HG02970 (cell line): ENCODE data around the gene GULP1.
"Not testable (repeated sequence)": the region's sequence is repeated elsewhere in the genome, so short reads cannot be mapped to it uniquely, and the experiment has no call there.

Source experiments
- ATAC-seq: cut with Tn5 transposase; IDR thresholded peaks from one replicate; pipeline ENCODE4 v1.9.1; 2021; ENCODE audit warnings: mild to moderate bottlenecking, moderate library complexity, moderate number of reproducible peaks; ENCODE audit not compliant: unreplicated experiment, low FRiP score

GULP1 gene

DNA sequence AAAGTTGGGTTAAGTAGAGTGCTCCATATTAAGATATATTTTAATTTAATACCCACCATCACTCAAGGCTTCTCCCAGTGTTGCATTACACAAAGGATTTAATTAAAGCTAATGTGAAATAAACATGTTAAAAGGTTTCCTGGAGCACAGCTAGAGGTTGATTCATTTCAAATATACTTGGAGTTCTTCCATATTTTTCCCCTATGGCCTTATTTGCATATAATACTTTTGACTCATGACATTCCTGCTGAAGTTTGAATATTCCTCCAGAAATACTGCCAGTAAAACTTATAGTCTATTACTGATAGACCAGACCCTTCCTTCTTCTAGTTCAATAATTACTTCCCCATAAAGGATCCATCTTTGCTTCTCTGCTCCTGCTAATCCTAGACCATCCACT is 227.5 kb downstream of the GULP1 start:
- ATAC-seq, result no peak

DNA sequence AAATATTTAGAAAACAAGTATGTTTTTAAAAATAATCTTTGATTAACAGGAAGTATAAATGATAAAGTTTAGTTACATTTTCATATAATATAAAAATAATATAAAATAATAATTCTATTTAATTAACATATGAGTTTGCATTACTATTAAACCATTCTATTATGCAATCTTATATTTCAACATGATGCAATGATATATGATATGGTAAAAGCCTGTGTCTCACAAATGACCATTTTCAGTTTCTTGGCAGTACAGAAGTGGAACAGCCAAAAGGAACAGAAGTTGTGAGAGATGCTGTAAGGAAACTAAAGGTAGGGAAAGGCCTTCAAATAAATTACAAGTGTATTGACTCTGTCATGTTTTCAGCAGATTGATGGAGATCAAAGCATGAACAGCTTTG is 230.8 kb downstream of the GULP1 start:
- no peak for ATAC-seq

DNA sequence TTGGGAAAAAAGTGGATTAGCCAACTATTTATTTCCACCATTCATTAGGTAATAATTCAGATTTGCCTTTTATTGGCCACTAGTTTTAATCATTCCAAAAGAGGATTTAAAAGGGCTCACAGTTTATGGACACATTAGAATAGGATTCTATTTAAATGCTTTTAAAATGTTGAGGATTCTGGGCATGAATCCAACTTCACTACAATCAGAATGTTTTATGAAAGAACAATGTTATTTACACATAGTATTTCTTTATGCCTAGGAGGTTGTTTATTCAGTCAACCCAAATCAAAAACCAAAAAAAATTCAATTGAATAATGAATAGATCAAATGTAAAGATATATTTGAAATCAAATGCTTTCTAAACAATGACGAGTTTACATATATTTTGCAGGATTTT is 232.2 kb downstream of the GULP1 start:
- ATAC-seq, result no peak

DNA sequence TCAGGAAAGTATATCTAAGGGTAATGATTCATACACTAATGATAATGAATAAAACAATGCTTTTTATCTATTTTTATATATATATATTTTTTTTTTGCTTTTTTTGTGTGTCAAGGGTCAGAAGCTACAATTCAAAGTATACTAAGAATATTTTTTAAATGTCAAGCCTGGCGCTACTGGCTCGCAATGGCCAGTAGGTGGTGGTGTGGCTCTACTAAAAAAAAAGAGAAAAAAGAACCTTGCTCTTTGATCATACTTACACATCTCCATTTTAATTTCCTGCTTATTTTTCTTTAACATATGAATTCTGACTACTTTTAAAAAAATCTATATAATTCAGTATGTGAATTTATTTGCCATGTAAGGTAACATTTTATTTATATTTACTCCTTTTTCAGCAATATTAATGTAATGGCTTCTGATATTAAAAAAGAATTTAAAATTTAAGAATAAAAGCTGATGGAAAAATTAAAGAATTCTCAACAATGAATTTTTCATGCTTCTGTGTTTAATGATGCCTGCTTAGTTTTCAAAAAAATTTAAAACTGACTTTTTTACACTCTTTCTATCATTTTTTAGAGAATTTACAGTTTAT is 232.9 kb downstream of the GULP1 start:
- ATAC-seq, result no peak

DNA sequence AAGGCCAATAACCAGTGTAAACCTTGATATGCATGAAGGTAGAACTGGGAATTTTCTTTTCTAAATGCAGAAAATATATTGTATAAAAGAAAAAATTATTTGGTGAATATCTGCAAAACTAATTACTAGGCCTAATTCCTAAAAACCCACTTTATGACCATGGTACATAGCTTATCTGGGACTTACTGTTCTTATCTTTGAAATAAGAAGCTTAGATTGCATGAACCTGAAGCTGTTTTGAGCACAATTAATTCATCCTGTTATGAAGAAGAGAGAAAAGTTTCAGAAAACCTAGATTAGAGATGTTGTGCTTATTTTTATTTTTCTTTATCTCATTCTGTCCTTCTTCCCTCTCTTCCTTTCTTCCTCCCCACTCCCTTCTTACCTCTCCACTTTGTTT is 235.0 kb downstream of the GULP1 start:
- no peak for ATAC-seq

DNA sequence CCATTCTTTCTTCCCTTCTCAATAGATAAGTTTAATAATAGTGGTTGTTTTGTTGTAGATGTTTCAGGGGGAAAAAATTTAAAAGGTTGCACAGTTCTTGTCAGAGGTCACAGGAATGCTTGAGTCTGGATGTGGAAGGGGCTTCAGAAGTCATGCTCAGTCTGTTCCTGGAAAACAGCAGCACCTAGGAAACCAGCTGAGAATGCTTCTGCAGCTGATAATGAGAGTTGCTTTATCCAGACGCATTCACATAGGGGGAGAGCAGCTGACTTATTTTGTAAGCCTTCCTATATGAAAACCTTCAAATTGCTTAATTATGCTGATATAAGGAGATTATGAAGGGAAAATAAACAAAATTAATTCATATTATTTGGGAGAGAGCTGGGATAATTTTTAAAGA is 235.5 kb downstream of the GULP1 start:
- no peak for ATAC-seq

DNA sequence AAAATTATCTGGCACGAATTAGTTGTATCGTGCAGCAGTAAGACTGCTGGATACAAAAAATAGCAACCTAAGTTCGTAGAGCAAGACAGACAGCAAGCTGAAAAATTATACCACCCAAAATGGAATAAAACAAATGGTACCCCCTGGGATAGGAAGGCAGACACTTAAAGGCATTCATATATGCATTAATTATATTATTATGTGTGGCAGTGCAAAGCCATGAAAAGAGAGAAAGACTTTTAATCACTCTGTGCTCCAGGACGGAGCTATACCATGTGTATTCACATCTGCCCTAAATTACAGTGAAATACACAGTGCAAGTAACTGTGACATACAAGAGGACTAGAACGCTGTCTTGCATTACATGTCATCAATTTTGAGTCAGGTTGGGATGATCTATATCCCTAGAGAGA is 235.9 kb downstream of the GULP1 start:
- no peak for ATAC-seq

DNA sequence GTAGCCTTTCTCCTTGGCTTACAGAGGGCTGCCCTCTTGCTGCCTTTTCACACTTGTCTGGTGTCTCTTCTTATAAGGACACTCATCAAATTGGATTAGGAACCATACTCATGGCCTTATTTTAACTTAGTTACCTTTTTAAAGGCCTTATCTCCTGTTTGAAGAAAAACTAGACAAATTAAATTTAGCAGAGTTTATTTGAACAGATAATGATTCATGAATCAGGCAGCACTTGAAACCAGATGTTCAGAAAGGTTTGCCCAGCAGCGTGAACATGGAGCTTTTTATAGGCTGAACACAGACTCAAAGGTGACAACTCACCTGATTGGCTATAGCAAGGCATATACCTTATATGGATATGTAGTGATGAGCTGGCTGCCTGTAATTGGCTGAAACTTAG is 238.0 kb downstream of the GULP1 start:
- no peak for ATAC-seq

DNA sequence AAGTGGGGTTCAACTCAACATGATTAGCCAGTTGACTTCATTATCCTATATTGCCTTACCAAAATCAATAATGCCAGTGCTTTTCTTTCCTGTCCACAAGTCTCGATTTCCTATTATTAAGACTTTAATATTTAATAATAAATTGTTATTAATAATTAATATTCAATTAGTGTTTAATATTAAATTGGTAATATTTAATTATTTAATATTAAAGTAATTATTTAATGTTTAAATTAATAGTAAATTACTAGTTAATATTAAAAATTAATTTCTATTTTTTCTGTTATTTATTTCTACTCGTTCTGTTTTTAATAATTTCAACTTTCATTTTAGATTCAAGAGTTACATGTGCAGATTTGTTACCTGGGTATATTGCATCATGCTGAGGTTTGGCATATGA is 243.2 kb downstream of the GULP1 start:
- ATAC-seq, result no peak

DNA sequence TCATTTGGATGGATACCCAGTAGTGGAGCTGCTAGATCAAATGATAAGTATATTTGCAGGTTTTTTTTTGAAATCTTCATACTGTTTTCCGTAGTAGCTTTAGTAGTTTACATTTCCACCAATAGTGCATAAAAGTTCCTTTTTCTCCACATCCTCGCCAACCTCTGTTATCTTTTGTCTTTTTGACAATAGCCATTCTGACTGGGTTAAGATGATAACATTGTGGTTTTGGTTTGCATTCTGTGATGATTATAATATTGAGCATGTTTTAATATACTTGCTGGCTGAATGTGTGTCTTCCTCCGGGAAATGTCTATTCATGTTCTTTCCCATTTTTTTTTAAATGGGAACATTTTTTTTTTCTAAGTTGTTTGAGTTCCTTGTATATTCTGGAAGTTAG is 260.0 kb downstream of the GULP1 start:
- no peak for ATAC-seq

DNA sequence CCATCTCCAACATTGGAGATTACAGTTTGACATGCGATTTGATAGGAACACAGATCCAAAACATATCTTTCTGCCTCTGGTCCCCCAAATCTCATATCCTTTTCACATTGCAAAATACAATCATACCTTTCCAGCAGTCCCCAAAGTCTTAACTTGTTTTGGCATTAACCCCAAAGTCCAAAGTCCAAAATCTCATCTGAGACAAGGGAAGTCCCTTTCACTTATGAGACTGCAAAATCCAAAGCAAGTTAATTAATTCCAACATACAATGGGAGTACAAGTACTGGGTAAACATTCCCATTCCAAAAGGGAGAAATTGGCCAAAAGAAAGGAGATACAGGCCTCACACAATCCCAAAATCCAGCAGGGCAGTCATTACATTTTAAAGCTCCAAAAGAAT is 265.4 kb downstream of the GULP1 start:
- no peak for ATAC-seq

DNA sequence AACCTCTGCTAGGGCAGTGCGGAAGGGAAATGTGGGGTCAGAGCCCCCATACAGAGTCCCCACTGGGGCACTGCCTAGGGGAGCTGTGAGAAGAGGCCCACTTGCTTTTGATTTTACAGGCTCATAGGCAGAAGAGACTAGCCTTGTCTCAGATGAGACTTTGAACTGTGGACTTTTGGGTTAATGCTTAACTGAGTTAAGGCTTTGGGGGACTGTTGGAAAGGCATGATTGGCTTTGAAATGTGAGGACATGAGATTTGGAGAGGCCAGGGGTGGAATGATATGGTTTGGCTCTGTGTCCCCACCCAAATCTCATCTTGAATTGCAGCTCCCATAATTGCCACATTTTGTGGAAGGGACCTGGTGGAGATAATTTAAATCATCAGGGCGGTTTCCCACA is 267.8 kb downstream of the GULP1 start:
- not testable (repeated sequence) for ATAC-seq

DNA sequence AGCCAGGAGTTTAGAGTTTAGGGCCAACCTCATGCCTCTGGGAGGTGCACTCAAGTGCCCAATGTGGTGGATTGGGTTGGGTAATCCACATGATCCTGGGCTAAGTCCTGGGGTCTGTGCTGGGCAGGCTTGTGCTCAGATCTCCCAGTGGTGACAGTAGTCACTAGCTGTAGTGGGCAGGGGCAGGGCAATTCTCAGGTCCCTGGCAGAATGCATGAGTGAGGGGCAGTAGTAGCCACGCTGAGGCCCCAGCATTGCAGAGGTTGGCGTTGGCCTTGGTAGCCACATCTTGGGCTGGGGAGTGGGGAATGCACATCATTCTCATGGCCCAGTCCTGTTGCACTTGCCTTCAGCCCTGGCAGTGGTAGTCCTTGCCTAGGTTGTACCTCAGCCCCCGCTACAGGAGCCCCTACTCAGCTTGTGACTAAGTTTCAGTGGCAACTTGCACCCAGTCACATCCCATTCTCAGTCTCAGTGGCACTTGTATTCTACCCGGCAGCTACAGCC is 269.9 kb downstream of the GULP1 start:
- ATAC-seq, result no peak

DNA sequence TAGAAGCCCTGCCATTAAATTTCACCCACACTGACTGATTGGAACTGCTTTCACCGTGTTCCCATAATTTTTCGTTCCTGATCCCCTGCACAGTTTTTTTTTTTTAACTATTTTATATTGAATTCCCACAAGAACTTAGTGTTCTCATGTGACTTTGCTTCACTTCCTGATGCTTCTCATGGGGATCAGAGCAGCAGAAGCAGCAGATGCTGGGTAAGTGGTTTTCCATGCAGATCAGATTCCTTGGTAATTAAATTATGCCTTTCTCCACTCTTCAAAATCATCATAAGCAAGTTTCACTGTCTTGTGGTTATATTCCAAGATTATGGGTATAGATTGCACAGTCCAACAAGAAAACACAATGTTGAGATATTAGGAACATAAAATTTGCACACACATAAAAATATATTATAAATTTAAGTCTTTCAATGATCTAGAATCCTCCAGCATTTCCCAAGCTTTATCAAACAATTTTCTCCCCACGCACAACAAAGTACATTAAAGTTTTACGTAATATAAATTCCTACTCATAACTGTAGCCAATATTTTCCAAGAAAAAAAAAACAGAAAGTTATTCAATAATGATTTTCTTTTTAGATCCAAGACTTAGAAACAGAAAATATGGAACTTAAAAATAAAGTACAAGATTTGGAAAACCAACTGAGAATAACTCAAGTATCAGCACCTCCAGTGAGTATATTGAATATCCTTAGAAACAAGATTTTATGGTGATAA is 277.9 kb downstream of the GULP1 start:
- no peak for ATAC-seq

DNA sequence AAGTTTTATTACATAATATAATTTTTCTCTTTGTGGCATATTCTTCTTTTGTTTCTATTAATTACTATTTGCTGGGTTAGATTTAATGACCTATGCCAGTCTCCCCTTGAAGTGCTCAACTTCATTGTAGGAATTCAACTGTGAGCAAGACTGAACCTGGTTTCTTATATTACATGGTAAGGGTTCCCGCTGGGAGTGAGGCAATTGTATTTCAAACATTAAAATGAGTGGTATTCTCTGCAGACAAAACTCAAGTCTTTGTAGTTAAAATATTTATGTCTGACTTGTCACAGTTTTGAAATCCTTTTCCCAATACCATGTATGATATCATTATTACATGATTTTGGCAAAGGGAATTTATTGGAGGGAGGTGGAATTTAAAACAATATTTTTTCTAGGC is 278.7 kb downstream of the GULP1 start:
- ATAC-seq, result no peak

DNA sequence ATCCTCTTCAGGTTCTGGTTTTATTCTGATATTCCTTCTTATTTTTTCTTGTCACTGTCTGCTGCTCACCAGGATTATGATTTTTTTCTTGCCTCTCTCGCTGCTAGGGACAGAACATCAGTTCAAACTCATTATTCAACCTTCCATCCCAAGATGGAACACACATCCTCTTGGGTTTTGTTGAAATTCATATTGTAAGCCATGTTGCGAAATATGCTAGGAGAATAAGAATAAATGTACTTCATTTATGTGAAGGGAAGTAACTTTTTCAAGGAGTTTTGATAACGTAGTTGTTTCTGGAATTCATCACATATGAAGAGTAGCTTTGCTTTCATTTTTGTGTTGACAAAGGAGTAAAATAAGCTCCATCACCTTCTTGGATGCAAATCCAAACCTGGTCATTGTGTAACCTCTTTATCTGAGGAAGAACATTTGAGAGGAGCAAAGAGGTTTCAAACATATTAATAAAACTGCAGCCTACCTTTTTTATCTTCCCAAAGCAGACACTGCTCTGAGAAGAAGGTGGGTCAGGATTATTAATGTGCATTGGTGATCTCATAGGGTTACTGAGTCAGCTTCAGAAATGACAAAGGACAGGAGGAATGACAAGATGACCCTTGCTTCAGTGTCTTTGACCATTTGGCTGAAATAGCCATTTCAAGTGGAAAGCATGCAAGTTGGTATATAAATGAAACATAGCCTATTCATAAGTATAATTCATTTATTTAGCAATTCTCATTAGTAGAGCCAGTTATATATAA is 280.0 kb downstream of the GULP1 start:
- ATAC-seq, result no peak

DNA sequence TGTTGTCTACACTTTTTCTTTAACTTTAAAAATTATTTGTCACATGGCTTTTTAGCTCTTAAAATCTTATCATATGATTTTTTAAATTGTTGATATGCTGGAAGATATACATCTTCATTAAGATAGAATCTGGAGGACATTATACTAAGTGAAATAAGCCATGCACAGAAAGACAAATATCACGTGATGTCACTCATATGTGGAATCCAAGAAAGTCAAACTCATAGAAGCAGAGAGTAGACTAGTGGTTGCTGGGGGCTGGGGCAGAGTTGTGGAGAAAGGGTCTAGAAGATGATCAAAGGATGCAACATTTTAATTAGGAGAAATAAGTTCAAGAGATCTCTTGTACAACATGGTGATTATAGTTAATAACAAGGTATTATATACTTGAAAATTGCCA is 280.9 kb downstream of the GULP1 start:
- ATAC-seq, result no peak

DNA sequence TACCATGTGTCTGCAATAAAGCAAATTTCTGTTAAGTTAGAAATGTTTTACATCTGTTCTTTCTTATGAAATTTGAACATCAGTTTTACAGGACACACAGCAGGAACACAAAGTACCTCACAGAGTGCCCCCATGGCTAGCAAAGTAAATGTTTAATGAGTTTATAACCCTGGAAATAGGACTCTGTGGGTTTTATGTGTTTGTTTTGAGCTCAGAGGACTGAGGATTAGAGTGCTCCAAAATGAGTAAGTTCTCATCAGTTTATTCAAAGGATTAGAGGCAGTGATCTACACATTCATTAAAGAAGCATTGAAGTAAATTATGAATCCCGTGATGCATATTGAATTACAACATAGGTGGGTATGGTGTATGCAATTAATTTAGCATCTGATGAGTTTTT is 281.8 kb downstream of the GULP1 start:
- ATAC-seq, result no peak

DNA sequence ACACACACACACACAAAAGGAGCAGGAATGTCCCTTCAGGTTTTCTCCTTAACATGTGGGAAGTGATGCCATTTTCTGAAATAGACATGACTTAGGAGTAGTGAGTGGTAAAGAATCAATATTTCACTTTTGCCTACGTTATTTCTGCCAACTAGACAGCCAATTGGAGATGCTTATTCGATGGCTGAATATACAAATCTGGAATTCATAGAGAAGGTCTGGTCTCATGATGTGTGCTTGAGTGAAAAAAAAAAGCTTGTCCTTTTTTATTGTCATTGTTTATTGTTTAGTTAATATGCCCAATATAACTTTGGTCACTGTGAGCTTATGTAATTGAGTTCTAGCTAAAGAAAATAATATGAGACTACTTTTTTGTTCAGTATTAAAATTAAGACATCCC is 284.3 kb downstream of the GULP1 start:
- ATAC-seq, result no peak

DNA sequence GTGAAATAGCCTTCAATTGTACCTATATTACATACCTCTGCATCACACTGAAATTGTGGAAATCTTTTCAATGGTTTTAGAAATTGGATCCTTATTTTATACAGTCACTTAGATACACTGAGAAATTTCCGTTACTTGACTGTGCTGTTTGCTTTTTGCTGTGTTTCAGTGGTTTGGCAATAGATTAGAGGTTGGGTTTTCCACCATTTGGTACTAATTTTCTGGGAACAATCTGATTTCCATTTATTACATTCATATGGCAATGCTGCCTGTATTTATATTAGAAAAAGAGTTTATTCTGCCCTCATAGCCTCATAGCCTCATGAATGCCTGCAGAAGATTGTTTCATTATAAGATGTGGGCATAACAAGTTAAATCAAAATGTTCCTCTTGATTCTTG is 285.0 kb downstream of the GULP1 start:
- ATAC-seq, result no peak

DNA sequence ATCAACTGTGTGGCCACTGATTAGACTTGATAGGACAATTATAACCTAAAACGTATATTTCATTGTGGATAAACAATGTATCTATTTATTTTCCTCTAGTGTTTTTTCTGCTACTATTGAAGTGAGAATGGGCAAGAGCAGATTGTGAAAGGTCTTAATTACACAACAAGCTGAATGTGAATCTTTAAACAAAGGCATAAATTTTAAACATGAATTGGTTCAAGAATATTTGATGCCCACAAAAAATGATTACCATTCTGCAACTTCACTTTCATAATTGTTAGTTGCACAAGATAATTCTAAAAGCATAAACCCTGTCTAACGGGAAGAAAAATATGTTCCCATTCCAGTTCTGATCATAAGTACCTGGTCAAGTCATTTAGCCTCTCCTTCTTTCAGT is 285.6 kb downstream of the GULP1 start:
- ATAC-seq, result no peak

DNA sequence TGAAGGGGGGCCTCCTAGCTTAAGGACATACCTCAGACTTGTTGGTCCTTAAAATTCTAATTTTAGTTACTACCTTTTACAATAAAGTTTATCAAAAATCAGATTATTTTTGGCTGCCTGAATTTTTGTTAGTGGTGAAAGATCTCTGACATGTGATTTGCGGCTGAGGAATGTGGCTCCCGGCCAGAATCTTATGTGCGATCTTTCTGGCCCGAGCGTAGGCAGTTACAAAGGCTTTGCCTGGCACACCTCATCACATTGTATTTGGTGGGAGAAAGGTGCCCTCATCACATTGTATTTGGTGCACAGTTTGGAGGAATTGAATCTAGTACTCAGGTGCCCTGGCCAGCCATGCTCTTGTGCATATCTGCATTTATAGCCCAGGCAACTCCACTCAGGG is 289.1 kb downstream of the GULP1 start:
- no peak for ATAC-seq
